Measurements from ENCODE around the gene PRR23E. TPM values are rescaled to one million over a fixed set of nuclear protein-coding genes. Genes with fewer than 3 reads are reported as not detected.

The PRR23E gene
- total and polyA plus RNA-seq, 4 donors, result not detected

DNA sequence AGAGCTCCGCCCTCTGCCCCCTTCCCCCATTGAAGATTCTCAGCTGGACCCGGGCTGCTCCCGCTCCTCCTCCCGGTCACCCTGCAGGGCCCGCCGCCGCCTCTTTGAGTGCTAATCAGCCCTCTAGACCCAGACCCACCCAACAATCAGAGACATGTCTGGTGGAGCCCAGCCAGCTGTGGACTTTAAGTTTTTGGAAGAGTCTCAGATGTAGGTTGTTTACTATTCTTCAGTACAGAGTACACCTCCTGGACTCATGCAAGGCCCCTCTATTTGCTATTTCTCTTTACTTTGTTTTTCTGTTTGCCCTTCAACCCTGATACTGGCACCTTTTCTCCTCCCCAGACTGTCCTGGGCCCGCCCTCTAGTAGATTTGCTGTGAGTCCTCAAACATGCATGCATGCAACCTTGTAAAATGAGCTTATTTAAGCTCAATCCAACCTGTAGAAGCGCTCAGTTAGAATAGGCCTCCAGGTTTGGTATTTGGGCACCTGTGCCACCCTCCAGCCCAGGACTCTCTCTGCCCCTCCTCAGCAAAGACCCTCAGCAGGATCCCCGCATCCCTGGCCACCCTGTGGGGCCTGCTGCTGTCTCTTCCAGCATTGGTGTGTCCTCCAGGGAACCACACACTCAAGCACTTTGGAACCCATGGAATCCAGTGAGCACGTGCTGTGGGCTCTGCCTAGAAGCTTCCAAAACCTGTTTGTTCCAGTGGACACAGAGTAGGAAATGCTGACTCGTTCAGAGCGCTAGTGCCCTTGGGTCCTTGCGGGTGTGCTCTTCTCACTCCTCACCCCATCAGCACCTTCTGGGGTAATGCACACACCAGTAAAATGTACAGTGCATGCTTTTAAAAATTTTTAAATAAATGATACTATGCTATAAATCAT, 4.6 kb downstream of the PRR23E start:
- H3K4me3 ChIP-seq (ENCODE audit: low read length in 2 of 2), result no peak overlapping the region
- 56 to 60% methylated on average over 14 of the region's 14 CpGs for WGBS, 2 donors
- ATAC-seq (ENCODE audit: low FRiP score), result no peak

DNA sequence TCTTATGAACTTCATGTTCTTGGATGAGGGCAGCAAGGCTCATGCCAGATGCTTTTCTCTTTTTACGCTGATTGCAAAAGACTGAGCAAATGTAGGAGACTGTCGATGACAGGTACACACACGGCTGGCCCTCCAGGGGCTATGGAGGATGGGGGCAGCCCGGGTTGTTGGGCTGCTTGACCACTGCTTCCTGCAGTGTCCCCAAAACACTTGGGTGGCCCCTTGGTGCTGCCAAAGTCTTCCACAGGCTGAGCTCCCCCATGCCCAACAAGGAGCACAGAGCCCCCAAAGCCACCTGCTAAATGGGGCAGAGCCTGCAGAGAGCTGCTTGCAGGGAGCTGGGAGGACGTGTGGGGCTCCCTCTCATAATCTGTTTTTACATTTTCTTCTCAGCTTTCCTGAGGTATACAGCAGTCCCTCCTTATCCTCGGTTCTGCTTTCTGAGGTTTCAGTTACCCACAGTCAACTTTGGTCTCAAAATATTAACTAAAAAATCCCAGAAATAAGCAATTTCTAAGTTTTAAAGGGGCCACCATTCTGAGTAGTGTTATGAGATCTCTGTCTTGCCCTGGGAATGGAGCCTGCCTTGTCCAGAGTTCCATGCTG, 7.3 kb downstream of the PRR23E start:
- H3K9me3 ChIP-seq (ENCODE audit: control insufficient read depth, low read length), result no peaks in the 10 kb centered on the region
- H3K4me3 ChIP-seq (ENCODE audit: low read length in 2 of 2), result no peak overlapping the region
- 67 to 71% methylated on average over 6 of the region's 6 CpGs for WGBS, 2 donors
- H3K27me3 ChIP-seq (ENCODE audit: control insufficient read depth in 1 of 2, insufficient read depth in 2 of 2, low read length in 1 of 2), result no peaks in the 10 kb centered on the region
- ATAC-seq (ENCODE audit: low FRiP score) (no peak), DNase-seq (no peak)
- no peaks in the 10 kb centered on the region for H3K4me1 ChIP-seq (ENCODE audit: control insufficient read depth in 1 of 2, insufficient read depth in 2 of 2, low read length in 2 of 2)
- no peak overlapping the region for H3K27ac ChIP-seq (ENCODE audit: low read depth in 1 of 2, low read length in 2 of 2)
- intact Hi-C loops (cut with DNase I), result no loop called here
- no peaks in the 10 kb centered on the region for H3K36me3 ChIP-seq (ENCODE audit: control insufficient read depth in 1 of 2, insufficient read depth in 2 of 2, low read length in 1 of 2)

More for the DNA sequence above, 4.6 kb downstream of the PRR23E start:
- Histone ChIP-seq H3K36me3 (ENCODE audit: control insufficient read depth in 1 of 2, insufficient read depth in 2 of 2, low read length in 1 of 2) (no peaks in the 10 kb centered on the region), H3K9me3 (ENCODE audit: control insufficient read depth, low read length) (no peaks in the 10 kb centered on the region), H3K27me3 (ENCODE audit: control insufficient read depth in 1 of 2, insufficient read depth in 2 of 2, low read length in 1 of 2) (no peaks in the 10 kb centered on the region), H3K27ac (ENCODE audit: low read depth in 1 of 2, low read length in 2 of 2) (no peak overlapping the region), H3K4me1 (ENCODE audit: control insufficient read depth in 1 of 2, insufficient read depth in 2 of 2, low read length in 2 of 2) (no peaks in the 10 kb centered on the region)
- DNase-seq, result no peak
- intact Hi-C loops (cut with DNase I), result no loop called here

DNA sequence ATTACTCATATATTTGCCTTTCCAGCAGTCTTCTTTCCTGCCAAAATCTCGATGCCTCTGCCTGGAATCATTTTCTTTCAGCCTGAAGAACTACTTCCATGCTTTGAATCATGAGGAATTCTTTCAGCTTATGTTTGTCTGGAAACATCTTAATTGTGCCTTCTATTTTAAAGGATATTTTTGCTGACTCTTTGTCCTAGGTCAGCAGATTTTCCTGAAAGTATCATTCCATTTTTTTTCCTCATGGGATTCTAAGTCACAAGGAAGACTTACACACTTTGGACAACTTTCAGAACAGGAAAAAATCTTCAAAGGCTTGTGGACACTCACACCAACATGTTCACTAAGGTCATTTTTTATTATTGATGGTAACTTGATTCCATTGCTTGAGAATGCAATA, 10.1 kb downstream of the PRR23E start:
- Histone ChIP-seq H3K9me3 (ENCODE audit: control insufficient read depth, low read length) (no peaks in the 10 kb centered on the region), H3K36me3 (ENCODE audit: control insufficient read depth in 1 of 2, insufficient read depth in 2 of 2, low read length in 1 of 2) (no peaks in the 10 kb centered on the region), H3K27me3 (ENCODE audit: control insufficient read depth in 1 of 2, insufficient read depth in 2 of 2, low read length in 1 of 2) (no peaks in the 10 kb centered on the region), H3K27ac (ENCODE audit: low read depth in 1 of 2, low read length in 2 of 2) (no peak overlapping the region), H3K4me1 (ENCODE audit: control insufficient read depth in 1 of 2, insufficient read depth in 2 of 2, low read length in 2 of 2) (no peaks in the 10 kb centered on the region), H3K4me3 (ENCODE audit: low read length in 2 of 2) (no peak overlapping the region)
- ATAC-seq (ENCODE audit: low FRiP score) (no peak), DNase-seq (no peak)
- 6 to 12% methylated on average over 1 of the region's 1 CpG for WGBS, 2 donors
- intact Hi-C loops (cut with DNase I), result no loop called here

GRCh38 chr3:127204841-127205582, 12.1 kb downstream of the PRR23E start:
- intact Hi-C loops (cut with DNase I), result no loop called here
- WGBS, 2 donors, result 82% methylated on average over 17 of the region's 17 CpGs

DNA sequence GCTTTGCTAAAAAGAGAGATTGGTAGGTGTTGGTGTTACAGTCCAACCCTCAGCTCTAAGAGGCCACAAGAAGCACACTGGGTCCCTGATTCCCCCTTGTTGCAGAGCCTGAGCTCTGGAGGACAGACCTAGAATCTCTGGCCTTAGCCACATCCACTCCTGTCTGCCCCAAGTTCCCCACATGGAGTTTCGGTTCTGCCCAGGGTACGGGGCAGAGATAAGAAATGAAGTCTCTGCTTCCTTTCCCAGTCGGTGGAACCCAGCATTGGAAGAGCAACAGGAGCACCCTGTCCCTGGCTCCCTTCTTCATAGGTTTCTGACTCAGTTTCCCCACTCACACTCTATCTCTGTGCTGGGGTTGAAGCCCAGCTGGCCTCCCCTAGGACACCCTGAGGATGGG, 13.2 kb downstream of the PRR23E start:
- Histone ChIP-seq H3K4me1 (ENCODE audit: control insufficient read depth in 1 of 2, insufficient read depth in 2 of 2, low read length in 2 of 2) (no peaks in the 10 kb centered on the region), H3K36me3 (ENCODE audit: control insufficient read depth in 1 of 2, insufficient read depth in 2 of 2, low read length in 1 of 2) (no peaks in the 10 kb centered on the region), H3K4me3 (ENCODE audit: low read length in 2 of 2) (no peak overlapping the region), H3K27ac (ENCODE audit: low read depth in 1 of 2, low read length in 2 of 2) (no peak overlapping the region), H3K9me3 (ENCODE audit: control insufficient read depth, low read length) (no peaks in the 10 kb centered on the region), H3K27me3 (ENCODE audit: control insufficient read depth in 1 of 2, insufficient read depth in 2 of 2, low read length in 1 of 2) (no peaks in the 10 kb centered on the region)
- DNase-seq, result no peak
- intact Hi-C loops (cut with DNase I), result no loop called here
- WGBS, 2 donors, result 80 to 84% methylated on average over 3 of the region's 3 CpGs
- no peak for ATAC-seq (ENCODE audit: low FRiP score)

More at GRCh38 chr3:127204841-127205582, 12.1 kb downstream of the PRR23E start:
- H3K27me3 ChIP-seq (ENCODE audit: control insufficient read depth in 1 of 2, insufficient read depth in 2 of 2, low read length in 1 of 2), result no peaks in the 10 kb centered on the region
- no peak overlapping the region for H3K27ac ChIP-seq (ENCODE audit: low read depth in 1 of 2, low read length in 2 of 2)
- no peaks in the 10 kb centered on the region for H3K36me3 ChIP-seq (ENCODE audit: control insufficient read depth in 1 of 2, insufficient read depth in 2 of 2, low read length in 1 of 2)
- H3K9me3 ChIP-seq (ENCODE audit: control insufficient read depth, low read length), result no peaks in the 10 kb centered on the region
- no peaks in the 10 kb centered on the region for H3K4me1 ChIP-seq (ENCODE audit: control insufficient read depth in 1 of 2, insufficient read depth in 2 of 2, low read length in 2 of 2)
- DNase-seq (no peak), ATAC-seq (ENCODE audit: low FRiP score) (no peak)
- no peak overlapping the region for H3K4me3 ChIP-seq (ENCODE audit: low read length in 2 of 2)

DNA sequence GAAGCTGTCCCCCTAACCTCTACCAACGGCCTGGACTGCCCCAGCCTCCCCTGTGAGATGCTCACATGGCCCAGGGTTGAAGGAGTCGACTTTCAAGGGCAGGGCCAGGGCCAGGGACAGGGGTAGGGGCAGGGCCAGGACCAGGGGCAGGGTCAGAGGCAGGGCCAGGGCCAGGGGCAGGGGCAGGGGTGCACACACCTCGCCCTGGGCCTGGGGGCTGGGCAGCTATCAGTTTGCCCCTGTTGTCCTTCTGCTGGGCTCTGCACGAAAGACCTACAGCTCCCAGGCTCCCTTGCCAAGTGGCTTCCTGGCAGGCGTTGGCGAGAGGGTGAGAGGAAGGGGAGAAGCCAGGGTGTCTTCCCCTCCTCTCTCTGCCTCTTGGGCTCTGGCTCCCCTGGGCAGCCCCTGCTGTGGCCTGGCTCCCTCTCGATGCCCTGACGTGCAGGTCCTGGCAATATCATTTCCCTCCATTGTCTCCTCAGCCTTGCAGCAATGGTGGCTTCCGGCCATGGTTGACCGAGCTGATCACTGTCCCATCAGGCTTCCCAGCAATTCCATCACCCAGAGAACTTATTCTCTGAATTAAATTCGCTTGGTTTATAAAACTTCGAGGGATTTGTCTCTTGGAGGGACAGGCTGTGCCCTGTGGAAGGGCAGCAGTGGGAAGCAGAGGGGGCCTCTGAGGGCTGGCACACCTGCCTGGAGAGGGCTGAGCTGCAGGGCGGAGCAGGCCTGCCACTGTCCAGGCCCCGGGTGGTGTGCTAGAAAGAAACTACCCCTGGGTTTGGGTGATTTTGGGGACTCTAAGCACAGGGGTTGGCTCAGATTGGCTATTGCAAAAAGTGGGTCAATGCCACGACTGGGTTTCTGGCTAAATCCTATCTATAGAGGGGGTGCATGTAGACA, 13.9 kb downstream of the PRR23E start:
- H3K27me3 ChIP-seq (ENCODE audit: control insufficient read depth in 1 of 2, insufficient read depth in 2 of 2, low read length in 1 of 2), result no peaks in the 10 kb centered on the region
- intact Hi-C loops (cut with DNase I), result no loop called here
- ATAC-seq (ENCODE audit: low FRiP score), result peak; percentile 58

DNA sequence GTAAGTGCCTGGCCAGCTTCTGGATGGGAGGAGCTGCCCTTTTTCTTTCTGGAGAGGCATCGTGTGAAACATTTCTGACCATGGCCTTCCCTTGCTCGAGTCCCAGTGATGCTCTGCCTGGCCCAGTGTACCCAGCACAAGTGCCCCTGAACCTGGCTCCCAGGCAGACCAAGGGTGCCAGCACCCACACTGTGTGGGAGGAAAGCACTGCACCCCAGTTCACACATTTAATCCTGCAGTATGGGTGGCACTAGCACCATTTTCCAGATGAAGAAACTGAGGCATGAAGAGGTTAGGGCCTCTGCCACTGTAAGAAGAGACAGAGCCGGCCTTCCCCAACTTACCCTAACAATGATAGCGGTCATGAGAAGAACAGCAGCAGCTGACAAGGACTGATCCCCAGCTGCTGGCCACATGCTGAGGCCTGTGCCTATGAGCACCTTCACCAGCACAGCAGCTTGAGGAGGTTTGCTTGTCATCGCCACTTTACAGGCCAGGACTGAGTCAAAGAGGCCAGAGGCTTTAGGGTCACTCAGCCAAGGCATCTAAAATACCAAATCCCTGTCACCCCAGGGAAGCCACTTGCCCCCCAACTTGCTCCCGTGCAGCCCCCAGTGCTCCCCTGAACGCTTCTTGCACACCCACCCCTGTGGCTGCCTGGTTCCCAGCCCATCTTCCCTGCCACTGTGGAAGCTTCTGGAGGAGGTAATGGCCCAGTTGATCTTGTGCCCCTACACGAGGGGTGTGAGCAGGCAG, 15.0 kb downstream of the PRR23E start:
- H3K27ac ChIP-seq (ENCODE audit: low read depth in 1 of 2, low read length in 2 of 2), result no peak overlapping the region
- H3K4me3 ChIP-seq (ENCODE audit: low read length in 2 of 2), result no peak overlapping the region
- no peaks in the 10 kb centered on the region for H3K4me1 ChIP-seq (ENCODE audit: control insufficient read depth in 1 of 2, insufficient read depth in 2 of 2, low read length in 2 of 2)
- DNase-seq (no peak), ATAC-seq (ENCODE audit: low FRiP score) (no peak)
- H3K36me3 ChIP-seq (ENCODE audit: control insufficient read depth in 1 of 2, insufficient read depth in 2 of 2, low read length in 1 of 2), result no peaks in the 10 kb centered on the region
- no peaks in the 10 kb centered on the region for H3K27me3 ChIP-seq (ENCODE audit: control insufficient read depth in 1 of 2, insufficient read depth in 2 of 2, low read length in 1 of 2)
- no peaks in the 10 kb centered on the region for H3K9me3 ChIP-seq (ENCODE audit: control insufficient read depth, low read length)
- 86 to 95% methylated on average over 8 of the region's 8 CpGs for WGBS, 2 donors
- intact Hi-C loops (cut with DNase I), result no loop called here

More for the DNA sequence above, 13.9 kb downstream of the PRR23E start:
- Histone ChIP-seq H3K36me3 (ENCODE audit: control insufficient read depth in 1 of 2, insufficient read depth in 2 of 2, low read length in 1 of 2) (no peaks in the 10 kb centered on the region), H3K27ac (ENCODE audit: low read depth in 1 of 2, low read length in 2 of 2) (no peak overlapping the region), H3K4me3 (ENCODE audit: low read length in 2 of 2) (no peak overlapping the region), H3K4me1 (ENCODE audit: control insufficient read depth in 1 of 2, insufficient read depth in 2 of 2, low read length in 2 of 2) (no peaks in the 10 kb centered on the region), H3K9me3 (ENCODE audit: control insufficient read depth, low read length) (no peaks in the 10 kb centered on the region)
- DNase-seq, result no peak
- WGBS, 2 donors, result 70 to 74% methylated on average over 14 to 15 of the region's 15 CpGs

Data from aorta (tissue), 5 donors.